Osteoblast (primary cell): ENCODE measurements around the gene SMIM1. TPM values are rescaled to one million over a fixed set of nuclear protein-coding genes. Genes with fewer than 3 reads are reported as not detected.

Experiments used
- DNase-seq: peaks from one replicate; pipeline ENCODE4 v3.0.0; 2011; ENCODE audit warnings: low spot score, mixed read lengths; ENCODE audit not compliant: insufficient read length; ENCODE audit errors: missing footprints
- H2AFZ ChIP-seq: 2 replicates; pipeline ENCODE4 v1.6.0; 2011; ENCODE audit warnings: mild to moderate bottlenecking, low read length
- H3K27ac ChIP-seq: 2 replicates; pipeline ENCODE4 v1.5.1; 2011; ENCODE audit warnings: mild to moderate bottlenecking, low read depth, low read length, moderate library complexity
- H3K27me3 ChIP-seq: 2 replicates; pipeline ENCODE4 v1.6.0; 2012; ENCODE audit warnings: mild to moderate bottlenecking, control low read depth, inconsistent platforms, low read length, moderate library complexity; ENCODE audit not compliant: insufficient read depth
- H3K36me3 ChIP-seq: 2 replicates; pipeline ENCODE4 v1.5.1; 2011; ENCODE audit warnings: mild to moderate bottlenecking, low read length, control low read depth, moderate library complexity; ENCODE audit not compliant: insufficient read depth
- H3K4me1 ChIP-seq: 2 replicates; pipeline ENCODE4 v1.5.1; 2011; ENCODE audit warnings: mild to moderate bottlenecking, low read length, control low read depth, moderate library complexity; ENCODE audit not compliant: insufficient read depth
- H3K4me2 ChIP-seq: 2 replicates; pipeline ENCODE4 v1.6.0; 2011; ENCODE audit warnings: mild to moderate bottlenecking, low read length; ENCODE audit not compliant: insufficient read depth
- H3K4me3 ChIP-seq: fragments of 200-600 bp; sonication (generic); 3 replicates; pipeline ENCODE4 v1.5.1; 2012; ENCODE audit warnings: mild to moderate bottlenecking, low read length, inconsistent platforms; ENCODE audit not compliant: insufficient read depth
- H3K79me2 ChIP-seq: 2 replicates; pipeline ENCODE4 v1.6.0; 2012; ENCODE audit warnings: mild to moderate bottlenecking, low read length, control low read depth, inconsistent platforms; ENCODE audit not compliant: insufficient read depth
- H3K9me3 ChIP-seq: 2 replicates; pipeline ENCODE4 v1.5.1; 2011; ENCODE audit warnings: low read depth, low read length, control low read depth
- H4K20me1 ChIP-seq: 2 replicates; pipeline ENCODE4 v1.6.0; 2012; ENCODE audit warnings: mild to moderate bottlenecking, low read length, control low read depth; ENCODE audit not compliant: insufficient read depth
- total RNA-seq: library from RNA; depleted of rRNA; stranded (reverse); fragments of >200 nt; gene quantifications from 2 replicates; pipeline ENCODE4 v1.2.3, GENCODE V29; 2012
- TF ChIP-seq, protein P1 (sequence below): IDR thresholded peaks from 2 replicates; pipeline ENCODE4 v1.5.1; 2011; ENCODE audit warnings: mild to moderate bottlenecking, low read depth, low read length, moderate library complexity; ENCODE audit errors: extremely low read depth

Gene SMIM1
- total RNA-seq, 1 donor, result not detected

DNA sequence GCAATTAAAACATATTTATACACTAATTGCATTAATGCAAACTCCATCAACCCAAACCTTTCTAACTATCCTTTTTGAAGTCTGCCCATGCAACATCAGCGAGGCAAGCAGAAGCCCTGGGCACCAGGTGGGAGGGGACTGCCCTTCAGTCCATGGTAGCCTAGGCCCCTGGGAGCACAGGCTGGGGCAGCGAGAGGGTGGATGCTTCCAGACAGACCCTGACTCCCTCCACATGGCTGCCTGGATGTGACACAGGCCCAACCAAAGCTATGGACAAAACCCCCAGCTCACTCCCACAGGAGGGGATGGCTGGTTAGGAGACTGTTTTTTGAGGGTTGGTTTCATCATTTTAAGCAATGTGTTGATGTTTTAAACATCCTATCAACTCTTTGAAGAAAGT, 41.5 kb downstream of the SMIM1 start:
- DNase-seq, result no peak
- Histone ChIP-seq H3K36me3 (peaks cover 14% of the 10 kb centered on the region), H3K79me2 (no peaks in the 10 kb centered on the region), H4K20me1 (no peaks in the 10 kb centered on the region), H2AFZ (no peak overlapping the region), H3K27ac (no peak overlapping the region), H3K9me3 (no peaks in the 10 kb centered on the region), H3K4me1 (no peaks in the 10 kb centered on the region), H3K27me3 (no peaks in the 10 kb centered on the region), H3K4me2 (no peak overlapping the region), H3K4me3 (no peak overlapping the region)
- TF ChIP-seq, protein P1, sequence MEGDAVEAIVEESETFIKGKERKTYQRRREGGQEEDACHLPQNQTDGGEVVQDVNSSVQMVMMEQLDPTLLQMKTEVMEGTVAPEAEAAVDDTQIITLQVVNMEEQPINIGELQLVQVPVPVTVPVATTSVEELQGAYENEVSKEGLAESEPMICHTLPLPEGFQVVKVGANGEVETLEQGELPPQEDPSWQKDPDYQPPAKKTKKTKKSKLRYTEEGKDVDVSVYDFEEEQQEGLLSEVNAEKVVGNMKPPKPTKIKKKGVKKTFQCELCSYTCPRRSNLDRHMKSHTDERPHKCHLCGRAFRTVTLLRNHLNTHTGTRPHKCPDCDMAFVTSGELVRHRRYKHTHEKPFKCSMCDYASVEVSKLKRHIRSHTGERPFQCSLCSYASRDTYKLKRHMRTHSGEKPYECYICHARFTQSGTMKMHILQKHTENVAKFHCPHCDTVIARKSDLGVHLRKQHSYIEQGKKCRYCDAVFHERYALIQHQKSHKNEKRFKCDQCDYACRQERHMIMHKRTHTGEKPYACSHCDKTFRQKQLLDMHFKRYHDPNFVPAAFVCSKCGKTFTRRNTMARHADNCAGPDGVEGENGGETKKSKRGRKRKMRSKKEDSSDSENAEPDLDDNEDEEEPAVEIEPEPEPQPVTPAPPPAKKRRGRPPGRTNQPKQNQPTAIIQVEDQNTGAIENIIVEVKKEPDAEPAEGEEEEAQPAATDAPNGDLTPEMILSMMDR, result no peak

DNA sequence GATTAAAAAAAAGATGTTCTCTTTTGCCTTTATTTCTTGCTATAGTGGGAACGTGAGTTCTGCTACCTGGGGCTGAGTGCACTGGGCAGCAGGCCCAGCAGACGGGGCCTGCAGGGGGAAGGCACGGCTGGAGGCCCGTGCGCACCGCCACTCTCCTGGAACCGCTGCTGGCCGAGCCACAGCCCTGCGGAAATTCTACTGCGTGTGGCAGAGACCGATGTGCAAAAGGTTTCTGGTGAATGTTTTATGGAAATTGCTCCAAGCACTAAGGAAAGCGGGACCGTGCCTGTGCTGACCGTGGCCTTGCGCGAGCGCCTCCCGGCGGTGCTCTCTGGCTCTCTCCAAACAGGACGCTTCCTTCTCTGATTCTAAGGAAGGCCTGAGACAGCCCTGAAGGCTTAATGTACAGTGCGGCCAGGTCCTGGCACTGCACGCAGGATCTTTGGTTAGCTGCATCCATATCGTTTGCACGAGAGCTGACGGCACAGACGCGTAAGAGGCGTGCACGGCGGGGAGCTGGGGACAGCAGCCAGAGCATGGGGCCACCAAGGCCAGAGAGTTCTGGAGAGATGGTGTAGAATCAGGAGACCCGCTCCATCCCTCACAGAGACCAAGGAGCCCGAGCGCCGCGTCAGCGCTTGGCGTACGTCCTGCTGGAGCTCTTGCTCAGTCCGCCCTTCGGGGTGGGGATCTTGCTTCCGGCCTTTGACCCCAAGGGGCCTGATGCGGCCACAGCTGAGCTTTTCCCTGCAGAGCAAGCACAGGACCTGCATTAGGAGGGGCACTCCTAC, 42.4 kb downstream of the SMIM1 start:
- Histone ChIP-seq H3K4me1 (no peaks in the 10 kb centered on the region), H3K27ac (no peak overlapping the region), H2AFZ (no peak overlapping the region), H3K36me3 (peaks cover 14% of the 10 kb centered on the region), H3K27me3 (no peaks in the 10 kb centered on the region), H3K4me2 (no peak overlapping the region), H3K79me2 (no peaks in the 10 kb centered on the region), H3K9me3 (no peaks in the 10 kb centered on the region), H3K4me3 (no peak overlapping the region), H4K20me1 (no peaks in the 10 kb centered on the region)
- peak; percentile 52 for DNase-seq
- TF ChIP-seq, protein P1, result no peak

DNA sequence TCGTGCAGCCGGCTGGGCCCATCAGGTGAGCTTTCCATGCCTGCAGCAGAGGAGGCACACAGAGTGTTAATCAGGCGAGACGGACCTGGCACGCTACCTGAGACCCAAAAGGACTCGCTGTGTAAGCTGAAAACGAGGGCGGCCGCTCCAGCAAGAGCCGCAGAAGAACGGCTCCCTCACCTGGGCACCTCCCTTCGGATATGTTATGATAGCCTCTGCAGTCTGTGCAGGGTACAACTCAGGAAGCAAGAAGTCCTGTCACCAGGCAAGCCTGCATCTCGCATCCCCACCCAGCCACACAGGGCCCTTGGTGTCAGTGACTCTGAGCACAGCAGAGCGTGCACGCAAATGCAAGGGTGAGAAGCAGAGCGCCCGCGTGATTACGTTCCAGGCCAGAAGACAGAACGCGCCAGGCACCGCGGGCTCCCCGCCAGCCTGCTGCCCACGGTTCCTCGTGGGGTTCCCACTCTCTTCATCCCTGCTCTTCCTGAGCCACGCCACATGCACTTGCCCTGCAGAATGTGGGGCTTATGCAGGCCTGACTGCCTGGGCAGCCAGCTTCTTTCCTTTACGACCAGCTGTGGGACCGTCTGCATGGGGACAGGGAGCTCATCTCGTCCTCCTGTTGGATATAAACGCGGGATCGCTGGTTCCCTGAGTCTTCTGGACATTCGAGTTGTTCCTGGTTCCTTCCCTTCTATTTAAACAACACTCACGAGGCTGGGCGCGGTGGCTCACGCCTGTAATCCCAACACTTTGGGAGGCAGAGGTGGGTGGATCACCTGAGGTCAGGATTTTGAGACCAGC, 44.0 kb downstream of the SMIM1 start:
- H4K20me1 ChIP-seq, result no peaks in the 10 kb centered on the region
- no peak overlapping the region for H3K4me3 ChIP-seq
- H3K27me3 ChIP-seq, result no peaks in the 10 kb centered on the region
- no peak overlapping the region for H3K4me2 ChIP-seq
- H3K36me3 ChIP-seq, result peaks cover 26% of the 10 kb centered on the region
- peak; percentile 35 for DNase-seq
- no peaks in the 10 kb centered on the region for H3K79me2 ChIP-seq
- TF ChIP-seq, protein P1, result no peak
- no peak overlapping the region for H2AFZ ChIP-seq
- no peaks in the 10 kb centered on the region for H3K9me3 ChIP-seq
- no peak overlapping the region for H3K27ac ChIP-seq
- no peaks in the 10 kb centered on the region for H3K4me1 ChIP-seq
